ENCODE results near the gene UBA52. TPM values are rescaled to one million over a fixed set of nuclear protein-coding genes. Genes with fewer than 3 reads are reported as not detected.
"Not testable (repeated sequence)": the region's sequence is repeated elsewhere in the genome, so short reads cannot be mapped to it uniquely, and the experiment has no call there.

The UBA52 gene
- total RNA-seq, 3 donors from 2014 or later (not counting 1 experiment from before 2014, with no cell fraction given) = 1,016 to 1,271 (median 1,271) TPM

GRCh38 chr19:18590273-18591272, 18.9 kb downstream of the UBA52 start:
- no peak for TF ChIP-seq CTCF (IDR thresholded peaks at IDR 0.05)
- DNase-seq (peak in 1 of 2 donors; percentile 39), ATAC-seq (no peak)
- H3K4me3 Mint-ChIP-seq = peak overlapping the region; percentile 90
- peaks cover 14 to 39% of the 10 kb centered on the region in 2 donors for H3K4me1 Mint-ChIP-seq
- H3K27me3 ChIP-seq (ENCODE audit: control insufficient read depth, insufficient read depth, low read length) = no peaks in the 10 kb centered on the region
- H3K9me3 Mint-ChIP-seq = no peaks in the 10 kb centered on the region
- peaks cover 50% of the 10 kb centered on the region for H3K4me1 ChIP-seq (ENCODE audit: control insufficient read depth, insufficient read depth, low read length)
- intact Hi-C loops (cut with micrococcal nuclease) = no loop called here
- H3K27ac Mint-ChIP-seq = peak overlapping the region; percentile 86 to 88
- H3K27me3 Mint-ChIP-seq (ENCODE audit: low read depth in 2 of 2) = no peaks in the 10 kb centered on the region
- no peaks in the 10 kb centered on the region for H3K36me3 Mint-ChIP-seq
- H3K4me3 ChIP-seq (ENCODE audit: low read length) = no peak overlapping the region
- peaks cover 4% of the 10 kb centered on the region for H3K36me3 ChIP-seq (ENCODE audit: control insufficient read depth, insufficient read depth, low read length)
- H3K9me3 ChIP-seq (ENCODE audit: control insufficient read depth, insufficient read depth, low read length) = no peaks in the 10 kb centered on the region
- 88% methylated on average over 40 of the region's 40 CpGs for WGBS (ENCODE audit: insufficient coverage)
- H3K27ac ChIP-seq (ENCODE audit: low read length) = no peak overlapping the region

DNA sequence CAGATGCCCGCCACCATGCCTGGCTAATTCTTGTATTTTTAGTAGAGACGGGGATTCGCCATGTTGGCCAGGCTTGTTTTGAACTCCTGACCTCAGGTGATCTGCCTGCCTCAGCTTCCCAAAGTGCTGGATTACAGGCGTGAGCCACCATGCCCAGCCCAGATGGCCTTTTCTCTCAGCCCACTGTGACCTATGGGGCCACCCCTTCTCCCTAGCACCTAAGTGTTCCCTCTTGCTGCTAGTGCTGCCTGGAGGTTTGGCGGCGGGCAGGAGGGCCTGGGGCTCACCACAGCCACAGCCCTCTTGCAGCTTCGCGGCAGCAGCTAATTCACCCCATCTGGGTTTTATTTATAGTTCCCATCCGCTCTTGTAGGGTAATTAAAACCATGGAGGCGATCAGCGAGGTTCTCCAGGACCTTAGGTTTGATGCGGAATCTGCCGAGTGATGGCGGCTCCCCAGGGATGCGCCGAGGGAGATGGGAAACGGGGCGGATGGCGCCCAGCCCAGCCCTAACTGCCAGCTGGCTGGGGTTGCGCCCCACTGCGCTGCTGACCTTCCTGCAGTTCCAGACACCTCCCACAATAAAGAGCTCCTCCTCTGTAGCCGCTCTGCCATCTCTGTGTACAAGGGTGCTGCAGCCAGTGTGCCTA, 20.2 kb downstream of the UBA52 start:
- Mint-ChIP-seq H3K36me3 (no peaks in the 10 kb centered on the region), H3K27me3 (ENCODE audit: low read depth in 2 of 2) (no peaks in the 10 kb centered on the region), H3K27ac (no peak overlapping the region), H3K4me1 (peaks cover 14 to 47% of the 10 kb centered on the region in 2 donors), H3K9me3 (no peaks in the 10 kb centered on the region), H3K4me3 (peak overlapping the region; percentile 47)
- intact Hi-C loops (cut with micrococcal nuclease) = no loop called here
- WGBS (ENCODE audit: insufficient coverage) = 94% methylated on average over 21 of the region's 22 CpGs
- Histone ChIP-seq H3K4me1 (ENCODE audit: control insufficient read depth, insufficient read depth, low read length) (peaks cover 52% of the 10 kb centered on the region), H3K27ac (ENCODE audit: low read length) (no peak overlapping the region), H3K4me3 (ENCODE audit: low read length) (no peak overlapping the region), H3K9me3 (ENCODE audit: control insufficient read depth, insufficient read depth, low read length) (no peaks in the 10 kb centered on the region), H3K36me3 (ENCODE audit: control insufficient read depth, insufficient read depth, low read length) (peaks cover 4% of the 10 kb centered on the region), H3K27me3 (ENCODE audit: control insufficient read depth, insufficient read depth, low read length) (no peaks in the 10 kb centered on the region)
- ATAC-seq (no peak), DNase-seq (no peak)
- no peak for TF ChIP-seq CTCF (IDR thresholded peaks at IDR 0.05)

DNA sequence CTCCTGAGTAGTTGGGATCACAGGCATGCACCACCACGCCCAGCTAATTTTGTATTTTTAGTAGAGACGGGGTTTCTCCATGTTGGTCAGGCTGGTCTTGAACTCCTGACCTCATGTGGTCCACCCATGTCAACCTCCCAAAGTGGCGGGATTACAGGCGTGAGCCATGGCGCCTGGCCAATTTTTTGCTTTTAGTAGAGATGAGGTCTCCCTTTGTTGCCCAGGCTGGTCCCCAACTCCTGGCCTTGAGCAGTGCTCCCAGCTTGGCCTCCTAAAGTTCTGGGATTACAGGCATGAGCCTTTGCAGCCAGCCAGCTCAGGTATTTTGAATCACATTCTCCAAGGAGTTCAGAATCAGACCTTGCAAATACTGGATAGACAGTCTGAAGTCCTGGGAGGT, 21.1 kb downstream of the UBA52 start:
- peaks cover 53% of the 10 kb centered on the region for H3K4me1 ChIP-seq (ENCODE audit: control insufficient read depth, insufficient read depth, low read length)
- H3K36me3 ChIP-seq (ENCODE audit: control insufficient read depth, insufficient read depth, low read length); H3K27ac ChIP-seq (ENCODE audit: low read length); H3K36me3 Mint-ChIP-seq; H3K4me3 ChIP-seq (ENCODE audit: low read length); intact Hi-C loops (cut with micrococcal nuclease); H3K9me3 Mint-ChIP-seq; H3K9me3 ChIP-seq (ENCODE audit: control insufficient read depth, insufficient read depth, low read length); H3K27ac Mint-ChIP-seq; ATAC-seq; H3K27me3 ChIP-seq (ENCODE audit: control insufficient read depth, insufficient read depth, low read length); H3K27me3 Mint-ChIP-seq (ENCODE audit: low read depth in 2 of 2); DNase-seq: not testable (repeated sequence)
- Mint-ChIP-seq H3K4me1 (peaks cover 12 to 47% of the 10 kb centered on the region in 2 donors), H3K4me3 (peak overlapping the region; percentile 2)
- 94% methylated on average over 5 of the region's 5 CpGs for WGBS (ENCODE audit: insufficient coverage)
